Measurements from ENCODE around the gene APAF1. TPM values are rescaled to one million over a fixed set of nuclear protein-coding genes. Genes with fewer than 3 reads are reported as not detected.
"Not testable (repeated sequence)": the region's sequence is repeated elsewhere in the genome, so short reads cannot be mapped to it uniquely, and the experiment has no call there.

The APAF1 gene
- total RNA-seq, 4 donors from 2014 or later: 5.7 to 8.5 (median 6.5) TPM

GRCh38 chr12:98639491-98639890 lies 5.6 kb upstream of the APAF1 start:
- H3K4me3 ChIP-seq (ENCODE audit: low read depth, poor library complexity, severe bottlenecking): no peak overlapping the region
- TF ChIP-seq, protein P1, sequence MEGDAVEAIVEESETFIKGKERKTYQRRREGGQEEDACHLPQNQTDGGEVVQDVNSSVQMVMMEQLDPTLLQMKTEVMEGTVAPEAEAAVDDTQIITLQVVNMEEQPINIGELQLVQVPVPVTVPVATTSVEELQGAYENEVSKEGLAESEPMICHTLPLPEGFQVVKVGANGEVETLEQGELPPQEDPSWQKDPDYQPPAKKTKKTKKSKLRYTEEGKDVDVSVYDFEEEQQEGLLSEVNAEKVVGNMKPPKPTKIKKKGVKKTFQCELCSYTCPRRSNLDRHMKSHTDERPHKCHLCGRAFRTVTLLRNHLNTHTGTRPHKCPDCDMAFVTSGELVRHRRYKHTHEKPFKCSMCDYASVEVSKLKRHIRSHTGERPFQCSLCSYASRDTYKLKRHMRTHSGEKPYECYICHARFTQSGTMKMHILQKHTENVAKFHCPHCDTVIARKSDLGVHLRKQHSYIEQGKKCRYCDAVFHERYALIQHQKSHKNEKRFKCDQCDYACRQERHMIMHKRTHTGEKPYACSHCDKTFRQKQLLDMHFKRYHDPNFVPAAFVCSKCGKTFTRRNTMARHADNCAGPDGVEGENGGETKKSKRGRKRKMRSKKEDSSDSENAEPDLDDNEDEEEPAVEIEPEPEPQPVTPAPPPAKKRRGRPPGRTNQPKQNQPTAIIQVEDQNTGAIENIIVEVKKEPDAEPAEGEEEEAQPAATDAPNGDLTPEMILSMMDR (IDR thresholded peaks at IDR 0.05): no peak
- TF ChIP-seq POLR2A (IDR thresholded peaks at IDR 0.05): no peak
- no peak for DNase-seq (ENCODE audit: low spot score in 2 of 2)
- intact Hi-C loops (cut with DNase I; ENCODE audit: low total_unique reads): no loop called here
- WGBS, 2 donors: 71 to 77% methylated on average over 3 of the region's 3 CpGs

DNA sequence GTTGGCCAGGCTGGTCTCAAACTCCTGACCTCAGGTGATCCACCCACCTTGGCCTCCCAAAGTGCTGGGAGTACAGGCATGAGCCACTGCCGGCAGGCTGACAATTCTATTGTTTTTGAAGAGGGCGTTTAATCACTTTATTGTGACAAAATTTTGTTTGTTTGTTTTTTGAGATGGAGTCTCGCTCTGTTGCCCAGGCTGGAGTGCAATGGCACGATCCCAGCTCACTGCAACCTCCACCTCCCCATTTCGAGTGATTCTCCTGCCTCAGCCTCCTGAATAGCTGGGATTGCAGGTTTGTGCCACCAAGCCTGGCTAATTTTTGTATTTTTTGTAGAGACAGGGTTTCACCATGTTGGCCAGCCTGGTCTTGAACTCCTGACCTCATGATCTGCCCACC lies 2.3 kb upstream of the APAF1 start:
- DNase-seq (ENCODE audit: low spot score in 2 of 2); H3K4me3 ChIP-seq (ENCODE audit: low read depth, poor library complexity, severe bottlenecking): not testable (repeated sequence)
- intact Hi-C loops (cut with DNase I; ENCODE audit: low total_unique reads): loop anchor here (2.0 kb wide), 1 partner anchor 44 kb away; no protein-coding TSS in a partner anchor
- whole genome bisulfite sequencing, 2 donors: 88 to 96% methylated on average over 5 of the region's 5 CpGs

GRCh38 chr12:98644433-98644711 lies 718 bp upstream of the APAF1 start:
- intact Hi-C loops (cut with DNase I; ENCODE audit: low total_unique reads): no loop called here
- H3K4me3 ChIP-seq (ENCODE audit: low read depth, poor library complexity, severe bottlenecking): peak overlapping the region; percentile 76
- 0% methylated on average over 7 to 20 of the region's 20 CpGs for WGBS, 2 donors
- TF ChIP-seq, protein P1 (IDR thresholded peaks at IDR 0.05): no peak
- no peak for TF ChIP-seq POLR2A (IDR thresholded peaks at IDR 0.05)
- DNase-seq (ENCODE audit: low spot score in 2 of 2): no peak

GRCh38 chr12:98645572-98646067 lies 530 bp downstream of the APAF1 start:
- 0% methylated on average over 16 to 24 of the region's 24 CpGs for WGBS, 2 donors
- intact Hi-C loops (cut with DNase I; ENCODE audit: low total_unique reads): no loop called here
- no peak for TF ChIP-seq POLR2A (IDR thresholded peaks at IDR 0.05)

GRCh38 chr12:98646294-98647090 lies 1.4 kb downstream of the APAF1 start:
- TF ChIP-seq, protein P1 (IDR thresholded peaks at IDR 0.05): no peak
- no peak for TF ChIP-seq POLR2A (IDR thresholded peaks at IDR 0.05)
- no peak overlapping the region for H3K4me3 ChIP-seq (ENCODE audit: low read depth, poor library complexity, severe bottlenecking)
- DNase-seq (ENCODE audit: low spot score in 2 of 2): no peak
- intact Hi-C loops (cut with DNase I; ENCODE audit: low total_unique reads): no loop called here
- 5 to 6% methylated on average over 8 of the region's 8 CpGs for WGBS, 2 donors

More at GRCh38 chr12:98645572-98646067, 530 bp downstream of the APAF1 start:
- H3K4me3 ChIP-seq (ENCODE audit: low read depth, poor library complexity, severe bottlenecking): peak overlapping the region; percentile 76
- peak in 1 of 2 donors; percentile 88 for DNase-seq (ENCODE audit: low spot score in 2 of 2)

- no peak overlapping the region for H3K4me3 ChIP-seq (ENCODE audit: low read depth, poor library complexity, severe bottlenecking)
- no peak for DNase-seq (ENCODE audit: low spot score in 2 of 2)
- no peak for TF ChIP-seq POLR2A (IDR thresholded peaks at IDR 0.05)
- TF ChIP-seq, protein P1 (IDR thresholded peaks at IDR 0.05): no peak
- intact Hi-C loops (cut with DNase I; ENCODE audit: low total_unique reads): loop anchor here (5.0 kb wide), 1 partner anchor 84 kb away; no protein-coding TSS in a partner anchor
Measured at GRCh38 chr12:98651328-98651727, 6.2 kb downstream of the APAF1 start.

Data from lower leg skin (tissue), 4 donors.